PC-3 (cell line): ENCODE data around the gene IRF9.

Experiments
- CTCF ChIP-seq: fragments of 300-600 bp; sonication (generic); conservative IDR thresholded peaks from 2 replicates; pipeline ENCODE4 v1.5.1; 2017; ENCODE audit warnings: antibody characterized with exemption, low read depth, mild to moderate bottlenecking, low read length
- EZH2 ChIP-seq: fragments of 300-600 bp; sonication (generic); IDR thresholded peaks from one replicate; pipeline ENCODE4 v1.6.1; 2017; ENCODE audit warnings: antibody characterized with exemption, mild to moderate bottlenecking, low read length; ENCODE audit not compliant: unreplicated experiment
- EZH2phosphoT487 ChIP-seq: fragments of 300-600 bp; sonication (generic); IDR thresholded peaks from 2 replicates; pipeline ENCODE4 v1.6.1; 2018; ENCODE audit warnings: mild to moderate bottlenecking, antibody characterized with exemption, low read length, borderline replicate concordance

- TF ChIP-seq CTCF (no peak), EZH2phosphoT487 (no peak), EZH2 (no peak)
Measured at GRCh38 chr14:24182110-24182882, 21.2 kb downstream of the IRF9 start.
